Islet precursor cell (in vitro differentiated cells): ENCODE results near the gene ZNF300.
"Not testable (repeated sequence)": the region's sequence is repeated elsewhere in the genome, so short reads cannot be mapped to it uniquely, and the experiment has no call there.

Experiments used
- DNase-seq: peaks from one replicate; pipeline ENCODE4 v3.0.0-alpha.2; 2018

ZNF300 gene

GRCh38 chr5:150904479-150905311, at the start of gene ZNF300:
TSS of gene ZNF300 (minus strand) at chr5:150904980. CDS start at chr5:150903155, 1,825 bp downstream.
- peak; percentile 93 for DNase-seq

DNA sequence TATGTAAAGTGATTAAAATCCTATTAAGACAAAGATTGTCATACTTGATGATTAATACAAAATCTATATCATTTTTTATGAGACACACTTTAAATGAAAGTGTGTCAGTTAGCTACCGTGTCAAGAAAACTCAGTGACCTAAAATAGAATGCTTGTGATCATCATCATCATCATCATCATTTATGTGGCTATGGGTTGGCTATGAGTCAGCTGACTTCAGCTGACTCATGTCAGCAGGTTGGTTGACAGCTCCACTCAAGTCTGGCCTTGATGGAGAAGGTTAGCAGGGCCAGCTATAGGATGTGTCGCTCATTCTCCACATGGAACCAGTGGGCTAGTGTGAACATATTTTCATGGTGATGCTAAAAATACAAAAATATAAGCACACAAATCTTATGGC, 43.8 kb upstream of the ZNF300 start:
- DNase-seq = no peak

DNA sequence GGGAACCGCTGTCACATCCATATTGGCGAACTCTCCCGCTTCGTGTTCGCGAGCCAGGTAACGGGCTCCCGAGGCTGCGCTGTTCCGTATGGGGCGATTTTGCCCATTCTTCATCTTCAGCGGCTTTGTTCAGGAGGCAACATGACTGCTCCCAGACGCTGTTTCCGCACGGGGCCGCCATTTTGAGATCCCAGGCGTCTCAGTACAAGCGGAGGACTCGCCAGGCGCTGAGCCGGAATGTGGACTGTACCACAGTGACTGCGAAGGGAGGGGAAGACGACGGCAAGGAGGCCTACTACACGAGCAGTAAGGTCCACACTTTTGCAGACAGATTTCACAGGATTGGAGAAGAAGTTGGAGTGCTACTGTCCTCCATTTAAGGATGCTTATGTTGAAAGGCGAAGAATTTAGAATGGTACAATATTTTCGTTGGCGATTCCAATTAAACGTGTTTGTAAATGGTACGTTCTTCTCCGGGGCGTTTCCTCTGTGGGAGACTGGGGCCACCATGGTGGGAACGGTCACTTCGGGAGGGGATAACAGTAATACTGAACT, 41.6 kb upstream of the ZNF300 start:
- no peak for DNase-seq

GRCh38 chr5:150945947-150946346, 41.2 kb upstream of the ZNF300 start:
- DNase-seq = no peak

DNA sequence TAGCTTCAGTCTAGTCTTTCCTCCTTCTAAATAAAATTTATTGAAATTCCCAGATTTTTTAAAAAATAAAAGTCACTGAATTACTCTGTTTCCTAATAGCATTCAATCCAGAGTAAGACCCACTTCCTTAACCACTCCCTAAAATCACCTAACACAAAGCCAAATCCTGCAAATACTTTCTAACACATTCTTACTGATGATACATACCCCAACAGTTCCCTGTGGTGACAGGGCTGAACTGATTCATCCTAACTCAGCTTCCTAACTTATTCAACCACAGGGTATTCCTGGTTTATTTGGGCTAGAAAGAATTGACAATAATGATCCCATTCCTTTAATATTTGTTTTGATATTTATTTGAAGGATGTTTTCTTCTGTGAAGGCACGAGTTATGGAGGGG, 40.7 kb upstream of the ZNF300 start:
- DNase-seq = no peak

- DNase-seq = no peak
Measured at GRCh38 chr5:150931368-150931965, 26.7 kb upstream of the ZNF300 start.

- no peak for DNase-seq
Measured at GRCh38 chr5:150918613-150919012, 13.8 kb upstream of the ZNF300 start.

DNA sequence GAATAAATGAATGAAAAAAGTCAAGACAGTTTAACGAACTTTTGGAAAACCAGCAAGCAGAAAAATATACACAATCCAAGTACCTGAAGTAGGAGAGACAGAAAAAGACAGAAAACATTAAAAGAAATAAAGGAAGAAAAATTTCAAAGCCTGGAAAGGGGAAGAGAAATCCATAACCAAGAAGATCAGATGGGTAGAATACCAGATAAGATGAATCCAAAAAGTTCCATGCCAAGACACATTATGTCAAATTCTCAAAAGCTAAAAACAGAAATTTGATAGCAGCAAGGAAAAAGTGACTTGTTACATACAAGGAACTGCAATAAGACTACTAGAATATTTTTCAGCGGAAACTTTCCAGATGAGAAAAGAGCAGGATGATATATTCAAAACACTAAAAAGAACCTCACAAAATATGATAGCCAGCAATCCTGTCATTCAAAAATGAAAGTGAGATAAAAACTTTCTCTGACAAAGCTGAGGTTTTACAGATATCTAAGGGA, 7.6 kb upstream of the ZNF300 start:
- no peak for DNase-seq

GRCh38 chr5:150905312-150905683, 518 bp upstream of the ZNF300 start:
- no peak for DNase-seq

DNA sequence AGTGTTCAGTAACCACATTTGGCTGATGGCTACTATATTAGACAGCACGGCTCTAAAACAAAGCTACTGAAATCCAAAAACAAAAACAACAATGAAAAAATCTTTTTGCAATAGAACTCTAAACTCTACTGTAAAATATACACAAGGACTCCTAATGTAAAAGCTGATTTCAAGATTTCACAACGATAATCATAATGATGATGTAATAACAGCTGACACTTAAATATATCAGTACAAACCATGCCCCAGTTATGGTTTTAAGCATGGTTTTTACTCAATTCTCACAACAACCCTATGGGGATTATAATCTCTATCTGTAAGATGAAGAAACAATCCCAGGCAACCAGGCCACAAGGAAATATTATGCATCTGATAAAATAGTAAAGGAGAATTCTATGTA, 3.3 kb downstream of the ZNF300 start:
- no peak for DNase-seq

DNA sequence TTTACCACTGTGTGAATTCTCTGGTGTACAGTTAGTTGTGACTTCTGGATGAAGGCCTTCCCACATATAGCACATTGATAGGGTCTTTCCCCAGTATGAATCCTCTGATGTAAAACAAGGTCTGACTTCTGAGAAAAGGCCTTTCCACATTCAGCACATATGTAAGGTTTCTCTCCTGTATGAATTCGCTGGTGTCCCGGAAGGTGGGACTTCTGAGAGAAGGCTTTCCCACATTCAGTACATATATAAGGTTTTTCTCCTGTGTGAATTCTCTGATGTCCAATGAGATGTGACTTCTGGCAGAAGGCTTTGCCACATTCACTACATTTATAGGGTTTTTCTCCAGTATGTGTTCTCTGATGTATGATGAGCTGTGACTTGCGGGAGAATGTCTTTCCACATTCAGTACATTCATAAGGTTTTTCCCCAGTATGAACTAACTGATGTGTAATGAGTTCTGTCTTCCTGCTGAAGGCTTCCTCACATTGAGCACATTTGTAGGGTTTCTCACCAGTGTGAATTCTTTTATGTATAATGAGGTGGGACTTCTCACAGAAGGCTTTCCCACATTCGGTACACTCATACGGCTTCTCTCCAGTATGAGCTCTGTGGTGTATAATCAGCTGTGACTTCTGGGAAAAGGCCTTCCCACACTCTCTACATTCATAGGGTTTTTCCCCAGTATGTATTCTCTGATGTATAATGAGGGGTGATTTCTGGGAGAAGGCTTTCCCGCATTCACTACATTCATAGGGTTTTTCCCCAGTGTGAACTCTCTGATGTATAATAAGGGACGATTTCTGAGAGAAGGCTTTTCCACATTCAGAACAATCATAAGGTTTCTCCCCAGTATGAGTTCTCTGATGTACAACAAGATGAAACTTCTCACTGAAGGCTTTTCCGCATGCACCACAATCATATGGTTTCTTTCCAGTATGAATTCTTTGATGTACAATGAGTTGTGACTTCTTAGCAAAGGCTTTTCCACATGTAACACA, 9.1 kb downstream of the ZNF300 start:
- DNase-seq = no peak

- DNase-seq = no peak
Measured at GRCh38 chr5:150879358-150879757, 25.4 kb downstream of the ZNF300 start.

GRCh38 chr5:150862070-150862469, 42.7 kb downstream of the ZNF300 start:
- DNase-seq = no peak

GRCh38 chr5:150860246-150860821, 44.4 kb downstream of the ZNF300 start:
- DNase-seq = no peak

DNA sequence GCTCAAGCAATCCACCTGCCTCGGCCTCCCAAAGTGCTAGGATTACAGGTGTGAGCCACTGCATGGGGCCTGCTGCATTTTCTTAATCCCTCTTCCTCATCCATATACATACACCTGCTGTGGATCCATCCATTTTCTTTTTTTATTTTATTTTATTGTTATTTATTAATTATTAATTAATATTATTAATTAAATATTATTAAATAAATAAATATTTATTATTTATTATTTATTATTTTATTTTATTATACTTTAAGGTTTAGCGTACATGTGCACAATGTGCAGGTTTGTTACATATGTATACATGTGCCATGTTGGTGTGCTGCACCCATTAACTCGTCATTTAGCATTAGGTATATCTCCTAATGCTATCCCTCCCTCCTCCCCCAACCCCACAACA, 48.1 kb downstream of the ZNF300 start:
- not testable (repeated sequence) for DNase-seq

DNA sequence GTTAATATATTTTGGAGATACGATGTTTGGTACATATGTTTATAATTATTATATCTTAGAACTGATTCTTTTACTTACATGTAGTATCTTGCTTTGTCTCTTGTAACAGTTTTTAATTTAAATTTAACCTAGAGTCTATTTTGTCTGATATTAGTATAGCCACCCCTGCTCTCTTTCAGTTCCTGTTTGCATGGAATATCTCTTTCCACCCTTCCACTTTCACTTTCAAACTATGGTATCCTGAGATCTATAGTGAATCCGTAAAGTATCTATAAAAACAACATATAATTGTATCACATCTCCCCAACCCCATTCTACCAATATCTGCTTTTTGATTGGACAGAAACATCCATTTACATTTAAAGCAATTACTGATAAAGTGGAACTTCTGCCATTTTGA, 51.2 kb downstream of the ZNF300 start:
- no peak for DNase-seq

DNA sequence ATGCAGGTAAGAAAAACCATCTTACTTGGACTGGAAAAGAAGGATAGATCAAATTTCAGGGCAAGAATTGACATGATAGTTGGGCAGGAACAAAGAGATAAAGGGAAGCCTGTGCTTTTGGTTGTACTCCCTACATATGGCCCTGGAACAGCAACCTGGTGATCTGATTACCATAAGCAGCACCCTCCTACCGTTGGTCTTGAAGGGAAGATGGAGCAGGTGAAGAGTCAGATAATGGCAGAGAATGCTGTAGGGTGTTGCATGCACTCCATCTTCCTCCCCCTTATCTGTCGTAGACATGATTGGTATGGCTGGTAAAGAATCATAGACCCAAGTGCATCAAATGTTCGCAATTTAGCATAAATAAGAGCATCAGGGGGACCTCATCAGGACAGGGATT, 53.7 kb downstream of the ZNF300 start:
- DNase-seq = no peak

- DNase-seq = no peak
Measured at GRCh38 chr5:150848271-150848670, 56.5 kb downstream of the ZNF300 start.

GRCh38 chr5:150847334-150847695, 57.5 kb downstream of the ZNF300 start:
- DNase-seq = no peak

DNA sequence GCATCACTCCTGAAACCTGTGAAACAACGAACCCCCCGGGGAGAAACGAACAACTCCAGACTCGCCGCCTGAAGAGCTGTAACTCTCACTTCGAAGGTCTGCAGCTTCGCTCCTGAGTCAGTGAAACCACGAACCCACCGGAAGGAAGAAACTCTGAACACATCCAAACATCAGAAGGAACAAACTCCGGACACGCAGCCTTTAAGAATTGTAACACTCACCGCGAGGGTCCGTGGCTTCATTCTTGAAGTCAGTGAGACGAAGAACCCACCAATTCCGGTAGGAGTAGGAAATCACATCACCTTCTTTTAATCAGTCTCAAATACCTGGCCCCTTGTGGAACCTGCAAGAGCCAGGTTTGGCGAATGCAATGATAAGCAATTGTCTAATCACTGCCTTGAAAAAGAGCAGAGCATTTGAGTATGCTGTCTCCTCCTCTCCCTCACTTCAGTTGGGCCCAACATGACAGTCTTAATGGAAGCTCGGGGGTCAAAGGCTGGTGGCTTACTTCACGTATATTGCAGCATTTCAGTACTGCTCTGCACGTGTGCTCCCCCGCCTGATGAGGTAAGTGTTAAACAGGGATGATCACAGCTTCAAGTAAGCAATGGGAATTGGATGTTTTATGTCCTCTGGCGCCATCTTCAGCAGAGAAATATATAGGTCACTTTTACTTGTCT, 58.0 kb downstream of the ZNF300 start:
- peak; percentile 70 for DNase-seq

DNA sequence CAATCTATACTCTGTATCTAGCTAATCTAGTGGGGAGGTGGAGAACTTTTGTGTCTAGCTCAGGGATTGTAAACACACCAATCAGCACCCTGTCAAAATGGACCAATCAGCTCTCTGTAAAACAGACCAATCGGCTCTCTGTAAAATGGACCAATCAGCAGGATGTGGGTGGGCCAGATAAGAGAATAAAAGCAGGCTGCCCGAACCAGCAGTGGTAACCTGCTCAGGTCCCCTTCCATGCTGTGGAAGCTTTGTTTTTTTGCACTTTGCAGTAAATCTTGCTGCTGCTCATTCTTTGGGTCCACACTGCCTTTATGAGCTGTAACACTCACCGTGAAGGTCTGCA, 58.5 kb downstream of the ZNF300 start, which contains the start of gene IRGM:
TSS of gene IRGM (plus strand) at position 214 of the 346 bp plus-strand sequence. CDS start 1,603 bp downstream, outside the sequence.
- not testable (repeated sequence) for DNase-seq
